Heart left ventricle (tissue), 16 donors: ENCODE data around the gene EN1. TPM values are rescaled to one million over a fixed set of nuclear protein-coding genes. Genes with fewer than 3 reads are reported as not detected.

Experiments
- ATAC-seq, 4 donors: fragments of 200-7000 bp; cut with Tn5 transposase; one replicate each; pipeline ENCODE4 v1.9.1; 2020 to 2022; ENCODE audit warnings: moderate library complexity in 4 of 4, mild to moderate bottlenecking in 3 of 4, moderate number of reproducible peaks in 1 of 4
- DNase-seq, 5 donors: peaks; one replicate each; pipeline ENCODE4 v3.0.0-alpha.2; 2020
- H3K27ac ChIP-seq, 12 donors: fragments of 200-600 bp; sonication (generic) in 4 of 12; one replicate each; pipeline versions ENCODE4 v1.5.0 to v1.8.0; 2016 to 2022; ENCODE audit warnings: mild to moderate bottlenecking in 2 of 12
- H3K27me3 ChIP-seq, 9 donors: fragments of 200-600 bp; sonication (generic) in 2 of 9; one replicate each; pipeline versions ENCODE4 v1.5.1 to v1.8.0; 2016 to 2022; ENCODE audit warnings: mild to moderate bottlenecking in 3 of 9
- H3K36me3 ChIP-seq, 9 donors: fragments of 200-600 bp; sonication (generic) in 2 of 9; one replicate each; pipeline versions ENCODE4 v1.5.0 to v1.8.0; 2018 to 2022; ENCODE audit warnings: mild to moderate bottlenecking in 2 of 9
- H3K4me1 ChIP-seq, 12 donors: fragments of 200-600 bp; sonication (generic) in 4 of 12; one replicate each; pipeline versions ENCODE4 v1.5.0 to v1.8.0; 2016 to 2022; ENCODE audit warnings: mild to moderate bottlenecking in 3 of 12
- H3K4me3 ChIP-seq, 12 donors: fragments of 200-600 bp; sonication (generic) in 4 of 12; one replicate each; pipeline versions ENCODE4 v1.5.0 to v1.8.0; 2017 to 2022; ENCODE audit warnings: mild to moderate bottlenecking in 9 of 12, moderate library complexity in 4 of 12
- H3K9me3 ChIP-seq, 12 donors: fragments of 200-600 bp; sonication (generic) in 4 of 12; one replicate each; pipeline versions ENCODE4 v1.5.0 to v1.8.0; 2016 to 2022; ENCODE audit warnings: mild to moderate bottlenecking in 1 of 12
- CTCF ChIP-seq, 12 donors: fragments of 200-600 bp; sonication (generic) in 4 of 12; IDR thresholded peaks; one replicate each; pipeline versions ENCODE4 v1.5.0 to v1.8.0; 2018 to 2022; ENCODE audit warnings: antibody characterized with exemption in 12 of 12, mild to moderate bottlenecking in 5 of 12
- POLR2A ChIP-seq, 2 donors: fragments of 450-650 bp; IDR thresholded peaks; one replicate each; pipeline ENCODE4 v1.6.1; 2017; ENCODE audit warnings: antibody characterized with exemption in 2 of 2, mild to moderate bottlenecking in 2 of 2, moderate library complexity in 2 of 2
- WGBS, 4 donors: extraction: QIAGEN DNeasy Blood & Tissue Kit in 2 of 4; methylation state at CpG; one replicate each; pipeline versions ENCODE4 v1.1.5 to v1.1.7; 2013 to 2018; 5-methylcytosine and 5-hydroxymethylcytosine counted together
- intact Hi-C, 10 donors: fragments of 100-400 bp; cut with DNase I; formaldehyde crosslinking; loops; one replicate each; pipeline versions ENCODE4 v1.11.1 to v1.14.2; 2022
- polyA plus RNA-seq, 2 donors: library from polyadenylated mRNA; stranded (reverse); fragments of 200-250 nt; gene quantifications; one replicate each; pipeline ENCODE4 v1.2.3, GENCODE V29; 2013
- total RNA-seq, 9 donors: library from RNA; depleted of rRNA in 2 of 9; stranded (reverse); fragments of >200 nt in 2 of 9; fragmentation: NEBNext Ultra II Directional in 3 of 9; extraction: Animal tissue kit (Norgen Biotek cat#: 25700) in 3 of 9; gene quantifications; one replicate each; pipeline versions ENCODE4 v1.1.0 to v1.2.4, GENCODE V29; 2016 to 2023
- donor health status: ischemic (EF 13 %, LVEDD 7.1; RV severe dilation, severe dysfunction).
- donor health status: healthy with polysubstance abuse.
- donor health status: DM: no; HTN: yes; CAD: no.
- donor health status: DM: no; HTN: no; CAD: no.
- donor health status: ischemic (EF 25% LVEDD 6.9; RV normal size, moderate dysfunction).
- donor health status: ischemic (EF 25% LVEDD 5.7; RV mildly dilated, moderate dysfunction).
- donor health status: healthy.
- donor health status: DM: yes; HTN: yes; CAD: no.
- donor health status: ischemic (EF 35%, LVEDD 5.7; RV mildly dilated, moderate dysfunction).
- donor health status: nonischemic (EF 11% LVEDD 7.7; RV severe dilation, severe dysfunction).
- donor health status: DM: yes; HTN: yes; CAD: no.
- donor health status: PGD.
- donor health status: ischemic (EF 29% LVEDD 5.4; RV normal size, mild dysfunction).
- donor health status: nonischemic (EF 23%, LVEDD 6.1; RV moderate dilation, normal function).

Gene EN1
- total and polyA plus RNA-seq, 11 donors = 0.27 TPM; not detected in 10

GRCh38 chr2:118850901-118851415 is 3.5 kb upstream of the EN1 start:
- intact Hi-C loops = loop anchor here in 4 of 10 donors (5.0 to 10.0 kb wide), 3 partner anchors 476 to 804 kb away; no protein-coding TSS in a partner anchor
- Histone ChIP-seq H3K9me3 (no peaks in the 10 kb centered on the region), H3K4me1 (peaks cover 0 to 52% (median 19%) of the 10 kb centered on the region in 12 donors), H3K27ac (no peak overlapping the region), H3K27me3 (peaks cover 76 to 99% (median 92%) of the 10 kb centered on the region in 9 donors), H3K4me3 (no peak overlapping the region), H3K36me3 (no peaks in the 10 kb centered on the region)
- no peak for ATAC-seq
- TF ChIP-seq POLR2A (IDR thresholded peaks at IDR 0.05) = no peak
- no peak for TF ChIP-seq CTCF (IDR thresholded peaks at IDR 0.05)
- WGBS, 4 donors = 4 to 7% (median 6%) methylated on average over 9 of the region's 9 CpGs
- DNase-seq = no peak

- Histone ChIP-seq H3K36me3 (no peaks in the 10 kb centered on the region), H3K4me1 (peaks cover 0 to 48% (median 15%) of the 10 kb centered on the region in 12 donors), H3K27ac (no peak overlapping the region), H3K9me3 (no peaks in the 10 kb centered on the region), H3K27me3 (peaks cover 76 to 99% (median 92%) of the 10 kb centered on the region in 9 donors), H3K4me3 (no peak overlapping the region)
- ATAC-seq (no peak), DNase-seq (no peak)
- intact Hi-C loops = loop anchor here in 4 of 10 donors (5.0 to 10.0 kb wide), 3 partner anchors 476 to 803 kb away; no protein-coding TSS in a partner anchor
- TF ChIP-seq CTCF (IDR thresholded peaks at IDR 0.05) = no peak
- TF ChIP-seq POLR2A (IDR thresholded peaks at IDR 0.05) = no peak
- WGBS, 4 donors = 3 to 5% (median 3%) methylated on average over 16 to 32 of the region's 32 CpGs
Observed at GRCh38 chr2:118850168-118850900, 2.9 kb upstream of the EN1 start.

- Histone ChIP-seq H3K27me3 (peaks cover 76 to 99% (median 92%) of the 10 kb centered on the region in 9 donors), H3K9me3 (no peaks in the 10 kb centered on the region), H3K27ac (no peak overlapping the region), H3K4me3 (no peak overlapping the region), H3K4me1 (peaks cover 0 to 52% (median 13%) of the 10 kb centered on the region in 12 donors), H3K36me3 (no peaks in the 10 kb centered on the region)
- TF ChIP-seq POLR2A (IDR thresholded peaks at IDR 0.05) = no peak
- TF ChIP-seq CTCF (IDR thresholded peaks at IDR 0.05) = no peak
- no peak for DNase-seq
- ATAC-seq = no peak
- 2 to 4% (median 3%) methylated on average over 50 to 52 of the region's 52 CpGs for WGBS, 4 donors
- intact Hi-C loops = loop anchor here in 4 of 10 donors (5.0 to 10.0 kb wide), 3 partner anchors 475 to 802 kb away; no protein-coding TSS in a partner anchor
Observed at GRCh38 chr2:118849226-118850167, 2.0 kb upstream of the EN1 start.
